Occipital lobe (tissue), 3 donors: ENCODE data around the gene G2E3. TPM values are rescaled to one million over a fixed set of nuclear protein-coding genes. Genes with fewer than 3 reads are reported as not detected.

Experiments
- DNase-seq: peaks from one replicate; lab custom pipeline; 2025; lab: John Stamatoyannopoulos, UW
- small RNA-seq: library from RNA; depleted of rRNA; stranded (forward); fragments of <200 nt; gene quantifications from one replicate; pipeline ENCODE3, GENCODE V24; 2014
- total RNA-seq: library from RNA; depleted of rRNA; stranded (reverse); fragments of >200 nt; gene quantifications from one replicate; pipeline ENCODE4 v1.2.3, GENCODE V29; 2014

G2E3 gene
- total RNA-seq, 1 donor from 2014 or later: 59.0 TPM

- DNase-seq: no peak
Measured at GRCh38 chr14:30648471-30648870, 89.5 kb downstream of the G2E3 start.

- no peak for DNase-seq
Measured at GRCh38 chr14:30651937-30652336, 93.0 kb downstream of the G2E3 start.

DNA sequence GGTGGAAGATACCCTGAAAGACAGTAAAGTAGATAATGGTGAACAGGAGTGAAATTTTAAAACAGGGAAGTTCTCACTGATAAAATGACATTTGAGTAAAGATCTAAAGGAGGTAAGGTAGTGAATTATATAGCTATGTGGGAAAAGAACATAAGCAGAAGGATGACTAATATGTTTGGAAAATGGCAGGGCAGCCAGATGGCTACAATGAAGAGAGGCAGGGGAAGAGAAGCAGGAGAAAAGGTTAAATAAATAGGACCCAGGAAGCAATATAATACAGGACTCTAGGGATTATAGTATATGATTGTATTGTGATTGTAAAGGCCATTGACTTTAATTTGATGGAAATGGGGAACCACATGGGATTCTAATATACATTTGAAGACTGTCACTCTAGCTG lies 96.2 kb downstream of the G2E3 start:
- DNase-seq: no peak

DNA sequence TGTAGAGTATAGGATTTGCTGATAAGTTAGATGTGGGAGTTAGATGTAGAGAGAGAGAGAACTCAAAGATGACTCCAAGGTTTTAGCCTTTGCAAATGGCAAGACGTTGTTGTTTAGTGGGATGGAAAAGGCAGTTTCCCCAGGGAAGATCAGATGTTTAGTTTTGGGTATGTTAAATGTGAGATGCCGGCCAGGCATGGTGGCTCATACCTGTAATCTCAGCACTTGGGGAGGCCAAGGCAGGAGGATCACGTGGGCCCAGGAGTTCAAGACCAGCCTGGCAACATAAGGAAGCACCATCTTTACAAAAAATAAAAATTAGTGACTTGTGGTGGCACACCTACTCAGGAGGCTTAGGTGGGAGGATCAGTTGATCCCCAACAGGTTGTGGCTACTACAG lies 96.7 kb downstream of the G2E3 start:
- DNase-seq: no peak

DNA sequence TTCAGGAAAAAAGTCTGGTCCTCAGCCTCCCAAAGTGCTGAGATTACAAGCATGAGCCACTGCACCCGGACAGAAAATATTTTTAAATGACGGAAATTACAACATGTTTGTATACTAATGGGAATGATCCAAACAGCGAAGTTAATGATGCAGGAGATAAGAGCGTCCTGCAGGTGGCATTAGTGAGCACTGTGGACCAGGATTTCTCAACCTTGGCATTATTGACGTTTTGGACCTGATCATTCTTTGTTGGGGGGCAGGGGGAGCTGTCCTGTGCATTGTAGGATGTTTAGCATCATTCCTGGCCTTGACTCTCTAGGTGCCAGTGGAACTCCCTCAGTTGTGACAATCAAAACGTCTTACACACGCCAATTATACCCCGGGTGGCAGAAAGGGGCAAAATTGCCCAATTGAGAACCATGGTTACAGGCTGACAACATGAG lies 97.3 kb downstream of the G2E3 start:
- DNase-seq: no peak

DNA sequence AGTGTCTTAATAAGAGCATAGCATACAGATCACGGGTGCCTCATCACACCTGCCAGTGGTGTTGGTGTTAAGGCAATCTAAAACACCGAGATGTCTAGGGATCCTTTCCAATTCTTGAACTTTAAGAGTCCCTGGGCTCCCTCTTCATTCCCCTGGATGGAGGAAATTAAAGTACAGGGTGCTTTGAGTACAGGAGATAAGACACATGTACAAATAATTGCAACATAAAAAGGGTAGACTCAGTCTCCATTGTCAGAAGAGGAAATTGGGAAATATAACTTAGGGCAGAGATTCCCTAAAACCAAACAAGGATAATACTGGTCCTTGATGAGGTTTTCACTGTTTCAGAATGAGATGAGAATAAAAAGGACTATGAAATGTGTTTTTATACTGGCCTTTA lies 98.1 kb downstream of the G2E3 start:
- no peak for DNase-seq

GRCh38 chr14:30657606-30658163 lies 98.7 kb downstream of the G2E3 start:
- no peak for DNase-seq

DNA sequence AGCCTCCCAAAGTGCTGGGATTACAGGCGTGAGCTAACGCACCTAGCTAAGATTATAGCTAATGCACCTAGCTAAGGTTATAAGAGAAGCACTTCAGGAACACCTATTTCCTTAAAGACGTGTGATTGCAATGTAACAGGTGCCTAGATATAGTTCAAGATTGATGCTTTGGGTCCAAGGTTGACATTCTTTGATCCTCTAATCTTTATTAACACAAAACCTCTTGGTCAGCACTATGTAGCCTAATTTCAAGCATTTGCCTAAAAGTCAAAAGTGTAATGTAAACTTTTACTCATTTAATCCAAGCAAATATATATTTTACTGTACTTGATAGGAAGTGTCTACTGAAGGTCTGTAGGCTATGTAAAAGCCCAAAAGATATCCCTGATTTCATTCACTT lies 99.7 kb downstream of the G2E3 start:
- no peak for DNase-seq

DNA sequence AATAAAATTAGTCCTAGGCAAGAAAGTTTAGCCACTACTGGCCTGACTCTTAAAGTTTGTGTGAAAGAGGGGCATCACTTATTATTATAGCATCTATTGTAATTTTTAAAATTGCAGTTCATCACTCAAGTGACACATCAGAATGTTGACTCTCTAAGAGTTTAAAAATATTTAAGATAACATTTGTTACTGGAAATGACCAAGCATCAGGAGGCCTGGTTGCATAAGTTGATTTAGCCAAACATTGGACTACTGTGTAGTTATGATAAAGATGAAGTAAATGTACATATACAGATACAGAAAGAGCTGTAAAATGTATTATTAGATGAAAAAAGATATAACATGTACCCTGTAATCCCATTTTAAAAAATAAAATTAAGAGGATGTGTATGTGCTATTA lies 110.6 kb downstream of the G2E3 start:
- DNase-seq: no peak

Small RNA genes within 50 kb of the gene (small RNA-seq; reads per million reads assigned to genes)
- gene RF02271: not detected

Other genes with a start within 250 kb of the G2E3 start
- 195 TPM for gene SCFD1, start 63.2 kb downstream of the G2E3 start, total RNA-seq